Mesenchymal stem cell (in vitro differentiated cells and primary cell): ENCODE measurements around the gene POLG2.

Experiments used
- DNase-seq: peaks from one replicate; pipeline ENCODE4 v3.0.0-alpha.2; 2013
- H2AFZ ChIP-seq: one replicate; pipeline ENCODE4 v1.6.1; 2013; ENCODE audit warnings: low read depth, mild to moderate bottlenecking, control low read depth, inconsistent platforms, low read length, moderate library complexity
- H2AK5ac ChIP-seq: 2 replicates; pipeline ENCODE4 v1.6.1; 2013; ENCODE audit warnings: low read length, moderate library complexity, mild to moderate bottlenecking, inconsistent platforms; ENCODE audit not compliant: severe bottlenecking
- H2BK120ac ChIP-seq: one replicate; pipeline ENCODE4 v1.6.1; 2013; ENCODE audit warnings: low read depth, mild to moderate bottlenecking, inconsistent platforms, low read length, moderate library complexity
- H2BK12ac ChIP-seq, 2 experiments: one replicate each; pipeline ENCODE4 v1.6.1; 2013; ENCODE audit warnings: inconsistent platforms in 2 of 2, low read length in 2 of 2, mild to moderate bottlenecking in 2 of 2, moderate library complexity in 2 of 2, control low read depth in 1 of 2
- H2BK15ac ChIP-seq: one replicate; pipeline ENCODE4 v1.6.1; 2013; ENCODE audit warnings: mild to moderate bottlenecking, low read depth, inconsistent platforms; ENCODE audit not compliant: poor library complexity, severe bottlenecking
- H2BK5ac ChIP-seq: 2 replicates; pipeline ENCODE4 v1.6.1; 2013; ENCODE audit warnings: low read depth, mild to moderate bottlenecking, low read length, control low read depth, inconsistent platforms; ENCODE audit not compliant: poor library complexity, severe bottlenecking
- H3K14ac ChIP-seq, 2 experiments: one replicate each; pipeline ENCODE4 v1.6.1; 2013; ENCODE audit warnings: inconsistent platforms in 2 of 2, low read length in 2 of 2, control low read depth in 1 of 2, mild to moderate bottlenecking in 1 of 2, moderate library complexity in 1 of 2
- H3K18ac ChIP-seq, 2 experiments: one replicate each; pipeline ENCODE4 v1.6.1; 2013; ENCODE audit warnings: inconsistent platforms in 2 of 2, low read length in 2 of 2, control low read depth in 1 of 2, low read depth in 1 of 2, mild to moderate bottlenecking in 1 of 2
- H3K23ac ChIP-seq, 2 experiments: one replicate each; pipeline ENCODE4 v1.6.1; 2013; ENCODE audit warnings: inconsistent platforms in 2 of 2, low read length in 2 of 2, mild to moderate bottlenecking in 2 of 2, moderate library complexity in 2 of 2, control low read depth in 1 of 2
- H3K27ac ChIP-seq: 2 replicates; pipeline ENCODE4 v1.5.1; 2013; ENCODE audit warnings: mild to moderate bottlenecking, moderate library complexity, low read length, control low read depth, inconsistent platforms; ENCODE audit not compliant: poor library complexity, severe bottlenecking
- H3K27me3 ChIP-seq, 2 experiments: 2 replicates each; pipeline versions ENCODE4 v1.6.1 to v1.7.0; 2013; ENCODE audit warnings: low read length in 2 of 2, mild to moderate bottlenecking in 2 of 2, moderate library complexity in 2 of 2, control low read depth in 1 of 2, inconsistent platforms in 1 of 2; ENCODE audit not compliant: control insufficient read depth in 1 of 2, insufficient read depth in 1 of 2
- H3K36me3 ChIP-seq, 2 experiments: 2 replicates each; pipeline versions ENCODE4 v1.6.1 to v1.7.0; 2013; ENCODE audit warnings: low read length in 2 of 2, control low read depth in 1 of 2, inconsistent platforms in 1 of 2, low read depth in 1 of 2, mild to moderate bottlenecking in 1 of 2; ENCODE audit not compliant: insufficient read depth in 2 of 2, control insufficient read depth in 1 of 2
- H3K4ac ChIP-seq, 2 experiments: one replicate each; pipeline ENCODE4 v1.6.1; 2013; ENCODE audit warnings: inconsistent platforms in 2 of 2, low read length in 2 of 2, mild to moderate bottlenecking in 2 of 2, moderate library complexity in 2 of 2, control low read depth in 1 of 2, low read depth in 1 of 2
- H3K4me1 ChIP-seq: 2 replicates; pipeline ENCODE4 v1.6.1; 2013; ENCODE audit warnings: low read depth, low read length, control low read depth; ENCODE audit not compliant: control insufficient read depth, insufficient read depth
- H3K4me2 ChIP-seq: 2 replicates; pipeline ENCODE4 v1.6.1; 2013; ENCODE audit warnings: low read length, mild to moderate bottlenecking, inconsistent platforms; ENCODE audit not compliant: poor library complexity, severe bottlenecking
- H3K4me3 ChIP-seq, 2 experiments: 2 replicates each; pipeline versions ENCODE4 v1.5.1 to v1.7.0; 2013; ENCODE audit warnings: low read length in 2 of 2, mild to moderate bottlenecking in 2 of 2, control low read depth in 1 of 2, low read depth in 1 of 2; ENCODE audit not compliant: insufficient read depth in 1 of 2
- H3K79me1 ChIP-seq: replicated peaks from 2 replicates; pipeline ENCODE4 v1.6.1; 2013; ENCODE audit warnings: mild to moderate bottlenecking, control low read depth, low read length, inconsistent platforms; ENCODE audit not compliant: poor library complexity, severe bottlenecking
- H3K9ac ChIP-seq: 2 replicates; pipeline ENCODE4 v1.7.0; 2013; ENCODE audit warnings: mild to moderate bottlenecking, low read length, moderate library complexity
- H3K9me3 ChIP-seq: 2 replicates; pipeline ENCODE4 v1.7.0; 2013; ENCODE audit warnings: mild to moderate bottlenecking, low read length; ENCODE audit not compliant: control insufficient read depth
- H4K8ac ChIP-seq: one replicate; pipeline ENCODE4 v1.6.1; 2013; ENCODE audit warnings: inconsistent platforms, mild to moderate bottlenecking, low read length, moderate library complexity
- H4K91ac ChIP-seq: one replicate; pipeline ENCODE4 v1.6.1; 2013; ENCODE audit warnings: mild to moderate bottlenecking, low read length, inconsistent platforms
- WGBS: methylation state at CpG from one replicate; pipeline ENCODE4 v1.1.7; 2013; ENCODE audit warnings: mixed read lengths; 5-methylcytosine and 5-hydroxymethylcytosine counted together

Gene POLG2

DNA sequence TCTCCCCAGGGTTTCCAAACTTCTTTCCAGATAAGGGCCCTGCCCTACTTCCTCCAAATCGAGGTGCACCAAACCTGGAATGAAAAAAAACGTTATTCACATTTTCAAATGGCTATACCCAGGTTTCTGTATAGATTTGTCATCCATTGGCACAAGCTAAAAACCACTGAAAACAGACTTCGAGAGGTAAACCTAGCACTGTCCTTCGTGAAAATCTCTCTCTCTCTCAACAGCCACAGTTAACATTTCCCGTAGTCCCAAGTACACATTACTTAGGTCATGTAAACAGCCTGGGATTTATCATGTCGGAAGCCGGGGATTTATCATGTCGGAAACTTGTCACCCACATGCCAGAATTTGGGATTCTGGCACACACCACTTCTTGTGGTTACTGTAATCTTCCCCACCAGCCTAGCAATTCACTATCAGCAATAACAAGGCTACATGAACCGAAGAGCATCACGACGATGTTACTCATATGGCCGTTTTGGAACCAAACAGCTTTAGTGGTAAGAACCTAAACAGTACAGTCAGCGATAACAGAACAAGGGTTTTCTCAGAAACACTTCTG lies 8.0 kb upstream of the POLG2 start:
- Histone ChIP-seq H2BK15ac (no peak overlapping the region), H2AK5ac (no peak overlapping the region), H2BK12ac (no peak overlapping the region), H4K8ac (no peak overlapping the region), H2BK120ac (peak overlapping the region; percentile 23), H3K4me3 (peak overlapping the region; percentile 85 to 93), H3K23ac (no peak overlapping the region), H3K18ac (no peak overlapping the region), H3K36me3 (peaks cover 17 to 63% of the 10 kb centered on the region in 2 experiments), H2BK5ac (no peak overlapping the region), H2AFZ (no peak overlapping the region), H3K4ac (no peak overlapping the region), H3K4me1 (peaks cover 6% of the 10 kb centered on the region), H3K79me1 (peaks cover 3% of the 10 kb centered on the region), H4K91ac (no peak overlapping the region), H3K9ac (peak overlapping the region; percentile 100), H3K4me2 (peak overlapping the region; percentile 73), H3K27ac (peak overlapping the region; percentile 52), H3K9me3 (no peaks in the 10 kb centered on the region), H3K27me3 (no peaks in the 10 kb centered on the region), H3K14ac (no peak overlapping the region)
- DNase-seq: peak; percentile 73
- 2% methylated on average over 13 of the region's 13 CpGs for WGBS

DNA sequence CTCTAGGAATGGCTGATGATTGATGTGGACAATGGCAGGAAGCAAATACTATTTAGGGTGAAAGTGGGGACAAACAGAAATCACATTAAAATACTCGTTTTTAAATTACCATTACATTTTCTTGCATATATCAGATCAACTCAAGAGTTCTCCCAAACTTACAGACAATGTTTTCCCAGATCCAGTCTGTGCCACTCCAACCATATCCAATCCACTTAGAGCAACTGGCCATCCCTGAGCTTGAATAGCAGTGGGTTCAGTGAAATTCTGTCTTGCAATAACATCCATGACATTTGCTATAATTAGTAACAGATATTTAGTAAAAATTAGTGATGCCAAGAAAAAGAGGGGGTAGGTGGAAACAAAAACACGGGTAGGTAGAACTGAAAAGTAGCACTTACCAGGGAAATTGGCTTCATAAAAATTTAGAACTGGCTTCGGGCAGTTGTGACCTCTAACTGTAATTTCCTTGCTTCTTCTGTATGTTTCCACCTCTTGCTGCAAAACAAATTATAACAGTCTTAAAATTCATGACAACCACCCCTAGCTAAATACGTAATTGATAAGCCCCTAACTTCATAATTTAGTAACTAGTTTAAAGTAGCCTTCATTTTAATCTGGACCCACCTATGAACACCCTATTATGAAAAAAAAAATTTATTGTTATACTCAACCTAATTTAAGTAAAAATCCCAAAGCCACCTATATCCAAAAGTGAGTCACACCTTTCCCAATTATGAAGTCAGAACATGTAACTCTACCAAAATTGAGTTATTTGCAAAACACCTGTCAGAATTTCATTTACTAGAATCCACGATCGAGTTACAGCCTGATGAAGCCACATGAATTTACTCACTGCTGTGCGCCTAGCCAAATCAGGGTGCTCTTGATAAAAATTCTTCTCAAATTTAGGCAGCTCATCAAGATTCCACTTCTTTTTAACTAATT lies 7.2 kb upstream of the POLG2 start:
- H3K36me3 ChIP-seq: peaks cover 12 to 64% of the 10 kb centered on the region in 2 experiments
- H3K4me3 ChIP-seq: peak overlapping the region in 1 of 2 experiments; percentile 93
- no peak overlapping the region for H2AK5ac ChIP-seq
- H3K4me2 ChIP-seq: peak overlapping the region; percentile 75
- no peak overlapping the region for H2BK5ac ChIP-seq
- H3K4ac ChIP-seq: no peak overlapping the region
- no peaks in the 10 kb centered on the region for H3K9me3 ChIP-seq
- H3K27me3 ChIP-seq: no peaks in the 10 kb centered on the region
- H4K91ac ChIP-seq: no peak overlapping the region
- H3K18ac ChIP-seq: no peak overlapping the region
- H2BK12ac ChIP-seq: no peak overlapping the region
- WGBS: 72% methylated on average over 7 of the region's 7 CpGs
- peaks cover 2% of the 10 kb centered on the region for H3K4me1 ChIP-seq
- H3K14ac ChIP-seq: no peak overlapping the region
- H3K27ac ChIP-seq: no peak overlapping the region
- H3K9ac ChIP-seq: peak overlapping the region; percentile 100
- H2AFZ ChIP-seq: no peak overlapping the region
- no peaks in the 10 kb centered on the region for H3K79me1 ChIP-seq
- H2BK120ac ChIP-seq: no peak overlapping the region
- H2BK15ac ChIP-seq: no peak overlapping the region
- no peak for DNase-seq
- H3K23ac ChIP-seq: no peak overlapping the region
- no peak overlapping the region for H4K8ac ChIP-seq

DNA sequence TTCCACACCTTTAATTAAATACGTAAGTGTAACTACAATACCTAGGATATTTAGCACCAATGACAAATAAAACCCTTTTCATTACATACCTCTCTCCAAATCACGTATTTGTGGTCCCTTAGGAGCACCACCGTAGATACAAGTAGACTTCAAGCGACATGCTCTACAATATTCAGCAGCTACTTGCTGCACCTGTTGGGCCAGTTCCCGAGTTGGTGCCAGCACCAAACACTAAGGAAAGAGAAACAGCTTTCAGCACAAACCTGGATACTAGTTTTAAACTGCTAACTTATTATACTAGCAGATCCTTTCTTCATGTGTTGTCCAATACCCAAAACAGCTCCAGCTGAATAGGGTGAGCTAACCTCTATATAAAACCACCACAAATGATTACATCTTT lies 6.5 kb upstream of the POLG2 start:
- Histone ChIP-seq H3K36me3 (peaks cover 12 to 68% of the 10 kb centered on the region in 2 experiments), H2AK5ac (no peak overlapping the region), H3K18ac (no peak overlapping the region), H2AFZ (no peak overlapping the region), H3K27me3 (no peaks in the 10 kb centered on the region), H3K9me3 (no peaks in the 10 kb centered on the region), H3K4ac (no peak overlapping the region), H4K91ac (no peak overlapping the region), H3K4me1 (peaks cover 1% of the 10 kb centered on the region), H2BK5ac (no peak overlapping the region), H3K14ac (no peak overlapping the region), H2BK12ac (no peak overlapping the region), H4K8ac (no peak overlapping the region), H2BK120ac (no peak overlapping the region), H3K4me2 (peak overlapping the region; percentile 15), H3K9ac (peak overlapping the region; percentile 100), H3K27ac (no peak overlapping the region), H3K23ac (no peak overlapping the region), H3K4me3 (peak overlapping the region in 1 of 2 experiments; percentile 93), H3K79me1 (no peaks in the 10 kb centered on the region), H2BK15ac (no peak overlapping the region)
- DNase-seq: no peak
- 94% methylated on average over 5 of the region's 5 CpGs for WGBS

DNA sequence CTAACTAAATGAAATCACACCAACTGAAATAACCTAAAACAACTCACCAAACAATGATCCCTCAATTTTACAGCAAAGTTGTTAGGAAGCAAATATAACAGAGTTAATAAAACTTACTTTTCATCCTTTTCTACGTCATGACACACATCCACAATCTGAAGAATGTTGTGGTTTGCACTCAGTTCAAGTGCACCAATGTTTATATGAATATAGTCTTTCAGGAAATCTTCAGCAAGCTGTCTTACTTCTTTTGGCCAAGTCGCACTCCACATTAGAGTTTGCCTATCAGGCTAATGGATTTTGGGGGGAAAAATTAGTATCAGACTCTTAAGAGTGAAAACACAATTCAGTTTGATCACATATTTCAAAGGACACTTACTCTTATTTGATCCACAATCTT lies 6.0 kb upstream of the POLG2 start:
- H2AK5ac ChIP-seq: no peak overlapping the region
- DNase-seq: peak; percentile 60
- no peak overlapping the region for H2BK15ac ChIP-seq
- no peak overlapping the region for H3K18ac ChIP-seq
- no peak overlapping the region for H2BK5ac ChIP-seq
- H3K23ac ChIP-seq: no peak overlapping the region
- peak overlapping the region; percentile 100 for H3K9ac ChIP-seq
- peaks cover 12 to 73% of the 10 kb centered on the region in 2 experiments for H3K36me3 ChIP-seq
- H3K27ac ChIP-seq: no peak overlapping the region
- peak overlapping the region in 1 of 2 experiments; percentile 93 for H3K4me3 ChIP-seq
- no peaks in the 10 kb centered on the region for H3K27me3 ChIP-seq
- H2BK120ac ChIP-seq: no peak overlapping the region
- no peak overlapping the region for H2AFZ ChIP-seq
- no peak overlapping the region for H4K91ac ChIP-seq
- H3K4me1 ChIP-seq: peaks cover 1% of the 10 kb centered on the region
- H4K8ac ChIP-seq: no peak overlapping the region
- 20% methylated on average over 1 of the region's 2 CpGs for WGBS
- H3K79me1 ChIP-seq: no peaks in the 10 kb centered on the region
- no peaks in the 10 kb centered on the region for H3K9me3 ChIP-seq
- no peak overlapping the region for H3K14ac ChIP-seq
- H2BK12ac ChIP-seq: no peak overlapping the region
- H3K4me2 ChIP-seq: no peak overlapping the region
- H3K4ac ChIP-seq: no peak overlapping the region
